Activated gamma-delta T cell (primary cell): ENCODE data around the gene MFSD2A.
A peak's percentile ranks its signal among the peaks of the same experiment; 100 is the strongest.
"Not testable (repeated sequence)": the region's sequence is repeated elsewhere in the genome, so short reads cannot be mapped to it uniquely, and the experiment has no call there.

Source experiments
- DNase-seq: peaks from one replicate; lab custom pipeline; 2025; lab: John Stamatoyannopoulos, UW
- total RNA-seq, 2 donors: gene quantifications; one replicate each; lab custom pipeline; 2026; lab: John Stamatoyannopoulos, UW

MFSD2A gene
- 0.65 to 1.3 reads per million in 2 donors for total RNA-seq

- peak; percentile 72 for DNase-seq
Measured at GRCh38 chr1:39954870-39955546, at the start of gene MFSD2A. MFSD2A (plus strand) TSS chr1:39955145; CDS start chr1:39955293, 148 bp downstream.

- DNase-seq, result no peak
Measured at GRCh38 chr1:39905172-39905571, 49.8 kb upstream of the MFSD2A start.

- no peak for DNase-seq
Measured at GRCh38 chr1:39907528-39908453, 47.2 kb upstream of the MFSD2A start.

GRCh38 chr1:39908534-39908933, 46.4 kb upstream of the MFSD2A start:
- DNase-seq, result no peak

GRCh38 chr1:39910263-39910662, 44.7 kb upstream of the MFSD2A start:
- no peak for DNase-seq

- not testable (repeated sequence) for DNase-seq
Measured at GRCh38 chr1:39913136-39913535, 41.8 kb upstream of the MFSD2A start.

GRCh38 chr1:39915499-39916129, 39.3 kb upstream of the MFSD2A start:
- DNase-seq, result no peak

GRCh38 chr1:39917825-39918224, 37.1 kb upstream of the MFSD2A start:
- DNase-seq, result no peak

GRCh38 chr1:39919545-39919944, 35.4 kb upstream of the MFSD2A start:
- DNase-seq, result no peak

GRCh38 chr1:39922251-39922688, 32.7 kb upstream of the MFSD2A start:
- DNase-seq, result no peak

GRCh38 chr1:39925721-39926342, 29.1 kb upstream of the MFSD2A start:
- DNase-seq, result no peak

- no peak for DNase-seq
Measured at GRCh38 chr1:39926343-39926793, 28.6 kb upstream of the MFSD2A start.

GRCh38 chr1:39926820-39927219, 28.1 kb upstream of the MFSD2A start:
- no peak for DNase-seq

GRCh38 chr1:39927538-39927937, 27.4 kb upstream of the MFSD2A start:
- DNase-seq, result no peak

- no peak for DNase-seq
Measured at GRCh38 chr1:39928809-39929587, 25.9 kb upstream of the MFSD2A start.

- DNase-seq, result no peak
Measured at GRCh38 chr1:39933956-39934941, 20.7 kb upstream of the MFSD2A start.

GRCh38 chr1:39936724-39937491, 18.0 kb upstream of the MFSD2A start:
- no peak for DNase-seq

GRCh38 chr1:39938856-39939255, 16.1 kb upstream of the MFSD2A start:
- no peak for DNase-seq

GRCh38 chr1:39940253-39940652, 14.7 kb upstream of the MFSD2A start:
- no peak for DNase-seq
